MG63 (cell line): Measurements from ENCODE around the gene RASGRP1. TPM values are rescaled to one million over a fixed set of nuclear protein-coding genes. Genes with fewer than 3 reads are reported as not detected.

Experiments
- DNase-seq: peaks from one replicate; pipeline ENCODE4 v3.0.0-alpha.2; 2020
- H3K27me3 ChIP-seq: fragments of 250-450 bp; sonication (Bioruptor Pico); 2 replicates; pipeline ENCODE4 v1.5.1; 2020; ENCODE audit warnings: mild to moderate bottlenecking, moderate library complexity
- H3K36me3 ChIP-seq: fragments of 250-450 bp; sonication (Bioruptor Pico); 2 replicates; pipeline ENCODE4 v1.5.1; 2020; ENCODE audit warnings: mild to moderate bottlenecking, moderate library complexity
- H3K4me3 ChIP-seq: fragments of 250-450 bp; sonication (Bioruptor Pico); 2 replicates; pipeline ENCODE4 v1.5.1; 2020; ENCODE audit warnings: mild to moderate bottlenecking, moderate library complexity
- H3K9me3 ChIP-seq: fragments of 250-450 bp; sonication (Bioruptor Pico); 2 replicates; pipeline ENCODE4 v1.5.1; 2020; ENCODE audit warnings: mild to moderate bottlenecking, moderate library complexity
- total RNA-seq: library from RNA; depleted of rRNA; stranded (reverse); fragments of >200 nt; shearing (Covaris generic); gene quantifications from 2 replicates; pipeline ENCODE4 v1.2.3, GENCODE V29; 2014; ENCODE audit warnings: low replicate concordance

RASGRP1 gene
- total RNA-seq, 1 experiment from 2014 or later, result not detected

GRCh38 chr15:38530113-38530512 lies 34.5 kb downstream of the RASGRP1 start:
- Histone ChIP-seq H3K27me3 (no peaks in the 10 kb centered on the region), H3K4me3 (no peak overlapping the region), H3K36me3 (no peaks in the 10 kb centered on the region), H3K9me3 (no peaks in the 10 kb centered on the region)
- peak; percentile 24 for DNase-seq

- no peak overlapping the region for H3K4me3 ChIP-seq
- H3K9me3 ChIP-seq, result no peaks in the 10 kb centered on the region
- no peaks in the 10 kb centered on the region for H3K36me3 ChIP-seq
- no peaks in the 10 kb centered on the region for H3K27me3 ChIP-seq
- DNase-seq, result no peak
Observed at GRCh38 chr15:38528294-38528693, 36.3 kb downstream of the RASGRP1 start.

GRCh38 chr15:38526158-38526557 lies 38.5 kb downstream of the RASGRP1 start:
- no peak overlapping the region for H3K4me3 ChIP-seq
- H3K27me3 ChIP-seq, result no peaks in the 10 kb centered on the region; the same call in 1 of the 2 replicates
- H3K9me3 ChIP-seq, result no peaks in the 10 kb centered on the region
- DNase-seq, result no peak
- no peaks in the 10 kb centered on the region for H3K36me3 ChIP-seq

GRCh38 chr15:38525489-38525888 lies 39.1 kb downstream of the RASGRP1 start:
- no peaks in the 10 kb centered on the region for H3K36me3 ChIP-seq
- H3K4me3 ChIP-seq, result no peak overlapping the region
- no peak for DNase-seq
- no peaks in the 10 kb centered on the region for H3K9me3 ChIP-seq
- H3K27me3 ChIP-seq, result peaks cover 3% of the 10 kb centered on the region

GRCh38 chr15:38524156-38524555 lies 40.5 kb downstream of the RASGRP1 start:
- H3K27me3 ChIP-seq, result peaks cover 6% of the 10 kb centered on the region
- H3K4me3 ChIP-seq, result no peak overlapping the region
- DNase-seq, result no peak
- H3K9me3 ChIP-seq, result no peaks in the 10 kb centered on the region
- H3K36me3 ChIP-seq, result no peaks in the 10 kb centered on the region

GRCh38 chr15:38522922-38523321 lies 41.7 kb downstream of the RASGRP1 start:
- Histone ChIP-seq H3K27me3 (peaks cover 6% of the 10 kb centered on the region), H3K4me3 (no peak overlapping the region), H3K36me3 (no peaks in the 10 kb centered on the region), H3K9me3 (no peaks in the 10 kb centered on the region)
- DNase-seq, result no peak

- H3K27me3 ChIP-seq, result peaks cover 6% of the 10 kb centered on the region
- no peak for DNase-seq
- H3K4me3 ChIP-seq, result no peak overlapping the region
- H3K9me3 ChIP-seq, result no peaks in the 10 kb centered on the region
- no peaks in the 10 kb centered on the region for H3K36me3 ChIP-seq
Observed at GRCh38 chr15:38521316-38521715, 43.3 kb downstream of the RASGRP1 start.

GRCh38 chr15:38520035-38520434 lies 44.6 kb downstream of the RASGRP1 start:
- Histone ChIP-seq H3K27me3 (peaks cover 6% of the 10 kb centered on the region), H3K9me3 (no peaks in the 10 kb centered on the region), H3K4me3 (no peak overlapping the region), H3K36me3 (no peaks in the 10 kb centered on the region)
- no peak for DNase-seq

GRCh38 chr15:38518084-38518483 lies 46.5 kb downstream of the RASGRP1 start:
- DNase-seq, result no peak
- no peaks in the 10 kb centered on the region for H3K36me3 ChIP-seq
- no peak overlapping the region for H3K4me3 ChIP-seq
- no peaks in the 10 kb centered on the region for H3K9me3 ChIP-seq
- peaks cover 6% of the 10 kb centered on the region for H3K27me3 ChIP-seq

GRCh38 chr15:38517312-38517975 lies 47.2 kb downstream of the RASGRP1 start:
- Histone ChIP-seq H3K36me3 (no peaks in the 10 kb centered on the region), H3K9me3 (no peaks in the 10 kb centered on the region), H3K4me3 (no peak overlapping the region), H3K27me3 (peaks cover 6% of the 10 kb centered on the region)
- DNase-seq, result no peak

- no peak overlapping the region for H3K4me3 ChIP-seq
- DNase-seq, result no peak
- H3K27me3 ChIP-seq, result peaks cover 6% of the 10 kb centered on the region
- no peaks in the 10 kb centered on the region for H3K36me3 ChIP-seq
- no peaks in the 10 kb centered on the region for H3K9me3 ChIP-seq
Observed at GRCh38 chr15:38516626-38517025, 48.0 kb downstream of the RASGRP1 start.

- no peaks in the 10 kb centered on the region; the same call in 1 of the 2 replicates for H3K27me3 ChIP-seq
- no peaks in the 10 kb centered on the region for H3K9me3 ChIP-seq
- H3K4me3 ChIP-seq, result no peak overlapping the region
- H3K36me3 ChIP-seq, result no peaks in the 10 kb centered on the region
- DNase-seq, result no peak
Observed at GRCh38 chr15:38514601-38515000, 50.0 kb downstream of the RASGRP1 start.

- no peak for DNase-seq
- Histone ChIP-seq H3K9me3 (no peaks in the 10 kb centered on the region), H3K36me3 (no peaks in the 10 kb centered on the region), H3K27me3 (no peaks in the 10 kb centered on the region; the same call in 1 of the 2 replicates), H3K4me3 (no peak overlapping the region)
Observed at GRCh38 chr15:38512901-38513300, 51.7 kb downstream of the RASGRP1 start.

GRCh38 chr15:38509152-38509551 lies 55.5 kb downstream of the RASGRP1 start:
- DNase-seq, result no peak
- Histone ChIP-seq H3K36me3 (no peaks in the 10 kb centered on the region), H3K4me3 (no peak overlapping the region), H3K9me3 (no peaks in the 10 kb centered on the region), H3K27me3 (no peaks in the 10 kb centered on the region; the same call in 1 of the 2 replicates)

- H3K9me3 ChIP-seq, result no peaks in the 10 kb centered on the region
- no peak for DNase-seq
- H3K27me3 ChIP-seq, result no peaks in the 10 kb centered on the region; the same call in 1 of the 2 replicates
- no peaks in the 10 kb centered on the region for H3K36me3 ChIP-seq
- H3K4me3 ChIP-seq, result no peak overlapping the region
Observed at GRCh38 chr15:38508647-38509046, 56.0 kb downstream of the RASGRP1 start.

- H3K36me3 ChIP-seq, result no peaks in the 10 kb centered on the region
- no peaks in the 10 kb centered on the region for H3K27me3 ChIP-seq
- no peak overlapping the region for H3K4me3 ChIP-seq
- DNase-seq, result no peak
- no peaks in the 10 kb centered on the region for H3K9me3 ChIP-seq
Observed at GRCh38 chr15:38507570-38507969, 57.0 kb downstream of the RASGRP1 start.

- Histone ChIP-seq H3K27me3 (no peaks in the 10 kb centered on the region), H3K4me3 (no peak overlapping the region), H3K36me3 (no peaks in the 10 kb centered on the region), H3K9me3 (no peaks in the 10 kb centered on the region)
- DNase-seq, result no peak
Observed at GRCh38 chr15:38506997-38507396, 57.6 kb downstream of the RASGRP1 start.

- no peak for DNase-seq
- no peaks in the 10 kb centered on the region for H3K9me3 ChIP-seq
- no peak overlapping the region for H3K4me3 ChIP-seq
Observed at GRCh38 chr15:38504680-38505467, 59.7 kb downstream of the RASGRP1 start.

More at GRCh38 chr15:38504680-38505467, 59.7 kb downstream of the RASGRP1 start:
- Histone ChIP-seq H3K27me3 (no peaks in the 10 kb centered on the region), H3K36me3 (no peaks in the 10 kb centered on the region)
